ENCODE results near the gene RBM4.
"Not testable (repeated sequence)": the region's sequence is repeated elsewhere in the genome, so short reads cannot be mapped to it uniquely, and the experiment has no call there.

RBM4 gene, protein sequence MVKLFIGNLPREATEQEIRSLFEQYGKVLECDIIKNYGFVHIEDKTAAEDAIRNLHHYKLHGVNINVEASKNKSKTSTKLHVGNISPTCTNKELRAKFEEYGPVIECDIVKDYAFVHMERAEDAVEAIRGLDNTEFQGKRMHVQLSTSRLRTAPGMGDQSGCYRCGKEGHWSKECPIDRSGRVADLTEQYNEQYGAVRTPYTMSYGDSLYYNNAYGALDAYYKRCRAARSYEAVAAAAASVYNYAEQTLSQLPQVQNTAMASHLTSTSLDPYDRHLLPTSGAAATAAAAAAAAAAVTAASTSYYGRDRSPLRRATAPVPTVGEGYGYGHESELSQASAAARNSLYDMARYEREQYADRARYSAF

GRCh38 chr11:66638177-66639065 lies at the start of gene RBM4:
TSS of gene RBM4 (plus strand) at chr11:66638703. CDS start at chr11:66639712, 1,009 bp downstream.
- peak; percentile 100 for DNase-seq

DNA sequence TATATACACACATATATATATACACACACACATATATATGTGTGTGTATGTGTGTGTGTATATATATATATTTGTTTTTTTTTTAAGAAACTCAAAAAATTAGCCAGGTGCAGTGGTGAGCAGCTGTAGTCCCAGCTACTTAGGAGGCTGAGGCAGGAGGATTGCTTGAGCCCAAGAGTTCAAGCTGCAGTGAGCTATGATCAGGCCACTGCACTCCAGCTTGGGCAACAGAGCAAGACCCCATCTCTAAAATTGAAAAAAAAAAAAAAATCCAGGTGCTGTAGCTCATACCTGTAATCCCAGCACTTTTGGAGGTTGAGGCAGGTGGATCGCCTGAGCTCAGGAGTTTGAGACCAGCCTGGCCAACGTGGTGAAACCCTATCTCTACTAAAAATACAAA lies 49.2 kb upstream of the RBM4 start:
- DNase-seq = not testable (repeated sequence)

GRCh38 chr11:66589996-66590675 lies 48.4 kb upstream of the RBM4 start:
- DNase-seq = no peak

GRCh38 chr11:66591175-66591574 lies 47.3 kb upstream of the RBM4 start:
- no peak for DNase-seq

DNA sequence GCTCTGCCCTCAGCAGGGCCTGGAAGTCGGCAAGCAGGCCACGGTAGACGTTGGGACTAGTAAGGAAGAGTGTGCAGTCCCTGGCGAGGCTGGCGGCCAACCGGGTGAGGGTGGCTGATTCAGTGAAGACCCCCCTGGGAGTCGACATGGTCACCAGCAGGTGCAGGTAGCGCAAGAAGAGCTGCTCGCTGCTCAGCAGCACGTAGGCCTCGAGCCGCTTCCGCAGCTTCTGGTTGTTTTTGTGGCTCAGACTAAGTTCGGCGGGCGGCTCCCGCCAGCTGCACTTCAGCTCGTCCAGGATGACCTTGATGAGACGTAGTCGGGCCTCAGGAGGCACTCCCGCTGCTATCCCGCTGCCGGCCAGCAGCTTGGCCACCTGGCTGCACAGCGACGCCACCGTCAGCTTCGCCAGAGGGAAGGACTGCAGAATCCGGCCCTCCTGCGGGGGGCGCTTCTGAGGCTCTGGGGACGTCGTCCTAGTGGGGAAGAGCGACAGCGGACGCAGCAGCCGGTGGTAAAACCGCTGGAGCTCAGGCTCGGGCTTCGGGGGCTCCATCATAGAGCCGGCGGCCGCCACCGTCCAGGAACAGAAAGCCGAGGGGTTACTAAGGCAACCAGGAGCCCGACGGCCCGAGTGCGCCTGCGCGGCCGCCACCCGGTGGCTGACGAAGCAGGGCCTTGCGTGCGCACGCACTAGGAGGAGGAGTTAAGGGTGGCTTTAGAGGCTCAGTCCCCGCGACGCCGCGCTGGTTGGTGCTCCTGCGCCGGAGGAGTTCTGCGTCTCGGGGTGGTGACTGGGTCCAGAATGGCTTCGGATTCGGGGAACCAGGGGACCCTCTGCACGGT lies 45.8 kb upstream of the RBM4 start, which contains the start of the genes CCDC87 and CCS:
Gene CCDC87 (minus strand): TSS at position 607 of the 846 bp plus-strand sequence. CDS start 48 bp downstream, at position 559.
Gene CCS (plus strand): TSS at position 729 of the 846 bp plus-strand sequence. CDS start 77 bp downstream, at position 806.
- peak; percentile 83 for DNase-seq

DNA sequence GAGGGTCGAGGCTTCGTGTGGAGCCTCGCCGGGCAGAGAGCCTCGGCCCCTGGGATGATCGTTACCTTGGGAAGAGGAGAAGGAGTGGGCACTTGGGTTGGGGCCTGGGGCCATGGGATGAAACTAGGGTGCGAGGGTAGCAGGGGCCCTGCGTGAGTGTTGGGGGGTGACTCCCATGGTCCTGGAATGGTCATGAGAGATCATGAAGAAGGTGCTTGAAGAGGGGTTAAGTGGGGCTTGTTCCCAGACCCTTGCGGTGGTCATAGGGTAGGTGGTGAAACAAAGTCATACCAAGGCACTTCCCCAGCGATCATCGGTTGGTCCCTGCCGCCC lies 45.2 kb upstream of the RBM4 start:
- no peak for DNase-seq

DNA sequence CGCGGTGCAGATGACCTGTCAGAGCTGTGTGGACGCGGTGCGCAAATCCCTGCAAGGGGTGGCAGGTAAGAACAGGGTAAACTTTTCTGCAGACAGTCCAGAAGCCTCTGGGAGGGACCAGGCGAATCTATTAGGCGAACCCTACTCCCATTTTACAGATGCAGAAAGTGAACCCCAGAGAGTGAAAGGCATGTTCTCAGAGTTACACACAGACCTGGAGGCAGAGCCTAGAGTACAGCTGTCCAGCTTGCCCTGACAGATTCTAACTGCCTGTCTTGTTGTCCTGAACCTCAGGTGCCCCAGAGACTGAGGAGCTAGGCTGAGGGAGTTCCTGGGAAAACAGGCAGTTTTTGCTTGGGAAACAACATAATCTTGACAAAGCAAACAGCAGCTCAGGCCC lies 44.9 kb upstream of the RBM4 start:
- no peak for DNase-seq

GRCh38 chr11:66595245-66595904 lies 43.1 kb upstream of the RBM4 start:
- DNase-seq = no peak

GRCh38 chr11:66598993-66599392 lies 39.5 kb upstream of the RBM4 start:
- no peak for DNase-seq

- no peak for DNase-seq
Measured at GRCh38 chr11:66600219-66600618, 38.3 kb upstream of the RBM4 start.

- no peak for DNase-seq
Measured at GRCh38 chr11:66600631-66601233, 37.8 kb upstream of the RBM4 start.

- no peak for DNase-seq
Measured at GRCh38 chr11:66603072-66603471, 35.4 kb upstream of the RBM4 start.

DNA sequence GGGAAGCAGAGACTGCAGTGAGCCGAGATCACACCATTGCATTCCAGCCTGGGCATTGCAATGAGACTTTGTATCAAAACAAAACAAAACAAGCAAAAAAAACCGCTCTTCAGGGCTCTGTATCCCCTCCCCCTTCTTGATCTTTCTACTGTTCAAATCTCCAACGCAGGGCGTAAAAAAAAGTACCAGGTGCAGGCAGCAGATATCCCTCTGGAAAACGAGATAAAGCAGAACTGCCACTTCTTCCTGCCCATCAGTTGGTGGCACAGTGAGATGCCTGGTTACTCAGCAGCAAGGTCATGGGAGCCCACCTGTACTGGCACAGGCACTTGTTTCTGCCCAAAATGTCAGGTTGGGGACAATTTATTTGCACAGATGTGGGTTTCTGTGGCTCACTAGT lies 34.3 kb upstream of the RBM4 start:
- DNase-seq = no peak

DNA sequence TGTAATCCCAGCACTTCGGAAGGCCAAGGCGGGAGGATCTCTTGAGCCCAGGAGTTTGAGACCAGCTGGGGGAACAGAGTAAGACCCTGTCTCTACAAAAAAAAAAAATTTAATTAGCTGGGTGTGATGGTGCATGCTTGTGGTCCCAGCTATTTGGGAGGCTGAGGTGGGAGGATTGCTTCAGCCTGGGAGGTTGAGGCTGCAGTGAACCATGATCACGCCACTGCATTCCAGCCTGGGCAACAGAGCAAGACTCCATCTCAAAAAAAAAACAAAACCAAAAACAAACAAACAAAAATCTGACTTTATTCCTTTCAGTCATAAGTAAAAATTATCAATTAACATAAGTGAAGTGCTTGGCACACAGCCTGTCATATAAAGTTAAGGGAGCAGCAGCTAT lies 31.9 kb upstream of the RBM4 start:
- not testable (repeated sequence) for DNase-seq

DNA sequence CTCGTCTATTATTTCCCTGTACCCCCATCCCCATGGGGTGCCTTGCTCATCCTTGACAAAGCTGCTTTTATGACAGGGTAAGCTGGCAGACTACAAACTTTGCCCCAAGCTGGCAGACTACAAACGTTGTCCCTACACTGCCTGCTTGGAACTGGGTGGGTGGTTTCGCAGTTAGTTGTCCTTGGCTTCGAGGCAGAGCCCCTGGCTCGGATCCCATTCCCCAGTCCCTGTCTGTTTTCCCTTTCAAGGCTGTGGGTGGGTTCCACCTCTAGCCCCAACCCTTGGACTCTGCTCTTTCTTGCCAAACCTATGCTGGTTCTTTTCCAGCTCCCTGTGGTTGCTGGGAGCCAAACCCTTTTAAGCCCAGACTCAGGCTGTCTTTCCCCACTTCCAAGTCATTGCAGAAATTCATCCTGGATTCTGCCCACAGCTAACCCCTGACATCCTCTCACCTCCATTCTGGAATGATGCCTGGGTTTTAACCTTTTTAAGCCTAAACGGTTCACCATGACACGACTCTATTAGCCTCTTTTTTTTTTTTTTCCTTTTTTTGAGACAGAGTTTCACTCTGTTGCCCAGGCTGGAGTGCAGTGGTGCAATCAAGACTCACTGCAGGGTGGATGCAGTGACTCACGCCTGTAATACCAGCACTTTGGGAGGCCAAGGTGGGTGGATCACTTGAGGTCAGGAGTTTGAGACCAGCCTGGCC lies 31.2 kb upstream of the RBM4 start:
- peak; percentile 98 for DNase-seq

DNA sequence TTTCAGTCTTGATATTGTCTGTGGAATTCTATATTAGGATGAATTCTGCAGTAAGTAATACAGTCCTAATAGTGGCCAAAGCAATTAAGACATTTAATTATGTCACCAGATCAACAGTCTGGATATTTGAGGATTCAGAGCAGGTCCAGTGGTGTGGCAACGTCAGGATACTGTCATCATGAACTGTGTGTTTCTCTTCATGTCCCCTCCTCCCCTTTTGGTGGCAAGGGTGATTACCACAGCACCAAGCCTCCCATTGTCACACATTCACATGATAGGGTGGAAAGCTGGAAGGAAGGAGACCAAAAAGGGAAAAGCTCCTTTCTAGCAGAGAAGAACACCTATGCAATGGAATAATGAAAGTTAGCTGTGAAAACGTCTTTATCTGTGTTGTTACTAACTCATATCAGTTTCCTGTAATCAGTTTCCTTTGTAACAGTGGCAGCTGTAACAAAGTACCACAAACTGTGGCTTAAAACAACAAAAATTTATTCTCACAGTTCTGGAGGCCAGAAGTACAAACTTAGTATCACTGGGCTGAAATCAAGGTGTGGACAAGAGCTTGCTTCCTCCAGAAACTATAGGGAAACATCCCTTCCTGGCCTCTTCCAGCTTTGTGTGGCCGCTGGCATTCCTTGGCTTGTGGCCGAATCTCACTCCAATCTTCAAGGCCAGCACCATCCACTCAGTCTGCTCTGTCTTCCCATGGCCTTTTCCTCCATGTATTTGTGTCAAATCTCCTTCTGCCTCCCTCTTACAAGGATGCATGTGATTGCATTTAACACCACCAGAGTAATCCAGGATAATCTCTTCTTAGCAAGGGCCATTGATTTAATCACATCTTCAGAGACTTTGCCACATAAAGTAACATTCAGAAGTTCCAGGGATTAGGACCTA lies 28.5 kb upstream of the RBM4 start:
- DNase-seq = no peak

GRCh38 chr11:66612458-66612857 lies 26.0 kb upstream of the RBM4 start:
- no peak for DNase-seq

- DNase-seq = no peak
Measured at GRCh38 chr11:66614073-66614472, 24.4 kb upstream of the RBM4 start.

GRCh38 chr11:66616379-66617154 lies 21.9 kb upstream of the RBM4 start, which contains the start of gene RBM14:
TSS of gene RBM14 (plus strand) at chr11:66616630. CDS start at chr11:66616721, 91 bp downstream.
- peak; percentile 98 for DNase-seq
